HG02759 (cell line): ENCODE data around the gene NAB2.
"Not testable (repeated sequence)": the region's sequence is repeated elsewhere in the genome, so short reads cannot be mapped to it uniquely, and the experiment has no call there.

Source experiments
- ATAC-seq: cut with Tn5 transposase; IDR thresholded peaks from one replicate; pipeline ENCODE4 v1.9.1; 2021; ENCODE audit warnings: mild to moderate bottlenecking, moderate library complexity; ENCODE audit not compliant: unreplicated experiment

Gene NAB2

GRCh38 chr12:57066245-57066644 is 22.7 kb upstream of the NAB2 start:
- no peak for ATAC-seq

GRCh38 chr12:57069523-57069922 is 19.4 kb upstream of the NAB2 start:
- ATAC-seq: peak; percentile 88

GRCh38 chr12:57072661-57073060 is 16.3 kb upstream of the NAB2 start:
- no peak for ATAC-seq

- ATAC-seq: not testable (repeated sequence)
These were observed 15.1 kb upstream of the NAB2 start for GRCh38 chr12:57073566-57074450.

GRCh38 chr12:57078519-57079404 is 10.2 kb upstream of the NAB2 start, which contains the start of gene NEMP1:
NEMP1 (minus strand) TSS chr12:57078791; CDS start chr12:57078745, 46 bp downstream.
- peak; percentile 96 for ATAC-seq

GRCh38 chr12:57079821-57080220 is 9.1 kb upstream of the NAB2 start:
- ATAC-seq: no peak

- no peak for ATAC-seq
These were observed 8.1 kb upstream of the NAB2 start for GRCh38 chr12:57080855-57081254.

- no peak for ATAC-seq
These were observed 2.9 kb upstream of the NAB2 start for GRCh38 chr12:57085999-57086492.

- no peak for ATAC-seq
These were observed 2.4 kb upstream of the NAB2 start for GRCh38 chr12:57086493-57087009.

GRCh38 chr12:57087010-57087690 is 1.8 kb upstream of the NAB2 start:
- peak; percentile 41 for ATAC-seq

GRCh38 chr12:57087691-57088353 is 1.1 kb upstream of the NAB2 start:
- peak; percentile 41 for ATAC-seq

- no peak for ATAC-seq
These were observed 644 bp downstream of the NAB2 start for GRCh38 chr12:57089271-57090245.

GRCh38 chr12:57090490-57090889 is 1.6 kb downstream of the NAB2 start:
- no peak for ATAC-seq

- ATAC-seq: no peak
These were observed 2.2 kb downstream of the NAB2 start for GRCh38 chr12:57090924-57091637.

GRCh38 chr12:57091638-57092528 is 3.0 kb downstream of the NAB2 start:
- no peak for ATAC-seq

- no peak for ATAC-seq
These were observed 3.6 kb downstream of the NAB2 start for GRCh38 chr12:57092529-57092862.

GRCh38 chr12:57092876-57093414 is 4.0 kb downstream of the NAB2 start:
- no peak for ATAC-seq
